Heart left ventricle (tissue), 16 donors: Measurements from ENCODE around the gene YPEL4. TPM values are rescaled to one million over a fixed set of nuclear protein-coding genes. Genes with fewer than 3 reads are reported as not detected.

Source experiments
- ATAC-seq, 4 donors: fragments of 200-7000 bp; cut with Tn5 transposase; one replicate each; pipeline ENCODE4 v1.9.1; 2020 to 2022; ENCODE audit warnings: moderate library complexity in 4 of 4, mild to moderate bottlenecking in 3 of 4, moderate number of reproducible peaks in 1 of 4
- DNase-seq, 5 donors: peaks; one replicate each; pipeline ENCODE4 v3.0.0-alpha.2; 2020
- H3K27ac ChIP-seq, 12 donors: fragments of 200-600 bp; sonication (generic) in 4 of 12; one replicate each; pipeline versions ENCODE4 v1.5.0 to v1.8.0; 2016 to 2022; ENCODE audit warnings: mild to moderate bottlenecking in 2 of 12
- H3K27me3 ChIP-seq, 9 donors: fragments of 200-600 bp; sonication (generic) in 2 of 9; one replicate each; pipeline versions ENCODE4 v1.5.1 to v1.8.0; 2016 to 2022; ENCODE audit warnings: mild to moderate bottlenecking in 3 of 9
- H3K36me3 ChIP-seq, 9 donors: fragments of 200-600 bp; sonication (generic) in 2 of 9; one replicate each; pipeline versions ENCODE4 v1.5.0 to v1.8.0; 2018 to 2022; ENCODE audit warnings: mild to moderate bottlenecking in 2 of 9
- H3K4me1 ChIP-seq, 12 donors: fragments of 200-600 bp; sonication (generic) in 4 of 12; one replicate each; pipeline versions ENCODE4 v1.5.0 to v1.8.0; 2016 to 2022; ENCODE audit warnings: mild to moderate bottlenecking in 3 of 12
- H3K4me3 ChIP-seq, 12 donors: fragments of 200-600 bp; sonication (generic) in 4 of 12; one replicate each; pipeline versions ENCODE4 v1.5.0 to v1.8.0; 2017 to 2022; ENCODE audit warnings: mild to moderate bottlenecking in 9 of 12, moderate library complexity in 4 of 12
- H3K9me3 ChIP-seq, 12 donors: fragments of 200-600 bp; sonication (generic) in 4 of 12; one replicate each; pipeline versions ENCODE4 v1.5.0 to v1.8.0; 2016 to 2022; ENCODE audit warnings: mild to moderate bottlenecking in 1 of 12
- CTCF ChIP-seq, 12 donors: fragments of 200-600 bp; sonication (generic) in 4 of 12; IDR thresholded peaks; one replicate each; pipeline versions ENCODE4 v1.5.0 to v1.8.0; 2018 to 2022; ENCODE audit warnings: antibody characterized with exemption in 12 of 12, mild to moderate bottlenecking in 5 of 12
- POLR2A ChIP-seq, 2 donors: fragments of 450-650 bp; IDR thresholded peaks; one replicate each; pipeline ENCODE4 v1.6.1; 2017; ENCODE audit warnings: antibody characterized with exemption in 2 of 2, mild to moderate bottlenecking in 2 of 2, moderate library complexity in 2 of 2
- WGBS, 4 donors: extraction: QIAGEN DNeasy Blood & Tissue Kit in 2 of 4; methylation state at CpG; one replicate each; pipeline versions ENCODE4 v1.1.5 to v1.1.7; 2013 to 2018; 5-methylcytosine and 5-hydroxymethylcytosine counted together
- intact Hi-C, 10 donors: fragments of 100-400 bp; cut with DNase I; formaldehyde crosslinking; loops; one replicate each; pipeline versions ENCODE4 v1.11.1 to v1.14.2; 2022
- polyA plus RNA-seq, 2 donors: library from polyadenylated mRNA; stranded (reverse); fragments of 200-250 nt; gene quantifications; one replicate each; pipeline ENCODE4 v1.2.3, GENCODE V29; 2013
- total RNA-seq, 9 donors: library from RNA; depleted of rRNA in 2 of 9; stranded (reverse); fragments of >200 nt in 2 of 9; fragmentation: NEBNext Ultra II Directional in 3 of 9; extraction: Animal tissue kit (Norgen Biotek cat#: 25700) in 3 of 9; gene quantifications; one replicate each; pipeline versions ENCODE4 v1.1.0 to v1.2.4, GENCODE V29; 2016 to 2023
- donor health status: ischemic (EF 13 %, LVEDD 7.1; RV severe dilation, severe dysfunction).
- donor health status: healthy with polysubstance abuse.
- donor health status: DM: no; HTN: yes; CAD: no.
- donor health status: DM: no; HTN: no; CAD: no.
- donor health status: ischemic (EF 25% LVEDD 6.9; RV normal size, moderate dysfunction).
- donor health status: ischemic (EF 25% LVEDD 5.7; RV mildly dilated, moderate dysfunction).
- donor health status: healthy.
- donor health status: DM: yes; HTN: yes; CAD: no.
- donor health status: ischemic (EF 35%, LVEDD 5.7; RV mildly dilated, moderate dysfunction).
- donor health status: nonischemic (EF 11% LVEDD 7.7; RV severe dilation, severe dysfunction).
- donor health status: DM: yes; HTN: yes; CAD: no.
- donor health status: PGD.
- donor health status: ischemic (EF 29% LVEDD 5.4; RV normal size, mild dysfunction).
- donor health status: nonischemic (EF 23%, LVEDD 6.1; RV moderate dilation, normal function).

YPEL4 gene
- total and polyA plus RNA-seq, 11 donors: 0.16 to 2.2 (median 0.67) TPM

- WGBS, 4 donors: 11 to 27% (median 18%) methylated on average over 13 to 18 of the region's 18 CpGs
- Histone ChIP-seq H3K4me1 (peaks cover 0 to 33% (median 22%) of the 10 kb centered on the region in 12 donors), H3K27me3 (peaks cover 0 to 6% (median 0%) of the 10 kb centered on the region in 9 donors), H3K36me3 (no peaks in the 10 kb centered on the region), H3K27ac (peak overlapping the region in 7 of 12 donors; percentile 17 to 87 (median 81)), H3K4me3 (peak overlapping the region; percentile 40 to 97 (median 86)), H3K9me3 (no peaks in the 10 kb centered on the region)
- TF ChIP-seq CTCF (IDR thresholded peaks at IDR 0.05) (no peak), POLR2A (IDR thresholded peaks at IDR 0.05) (no peak)
- DNase-seq: no peak
- intact Hi-C loops: loop anchor here in 3 of 10 donors (2.0 to 5.0 kb wide), 3 partner anchors 40 to 180 kb away; partner anchors contain the start of gene SERPING1 (in 1 of the 3)
- ATAC-seq: peak in 2 of 4 donors; percentile 11 to 16
Measured at GRCh38 chr11:57637626-57638004, 12.1 kb downstream of the YPEL4 start.

- no peak for TF ChIP-seq CTCF (IDR thresholded peaks at IDR 0.05)
- no peak for TF ChIP-seq POLR2A (IDR thresholded peaks at IDR 0.05)
- no peaks in the 10 kb centered on the region for H3K9me3 ChIP-seq
- no peak for DNase-seq
Measured at GRCh38 chr11:57635246-57635645, 14.5 kb downstream of the YPEL4 start.

GRCh38 chr11:57634311-57634710 lies 15.4 kb downstream of the YPEL4 start:
- Histone ChIP-seq H3K4me1 (peaks cover 0 to 14% (median 8%) of the 10 kb centered on the region in 12 donors), H3K27ac (no peak overlapping the region), H3K36me3 (no peaks in the 10 kb centered on the region), H3K4me3 (no peak overlapping the region), H3K27me3 (peaks cover 0 to 6% (median 0%) of the 10 kb centered on the region in 9 donors), H3K9me3 (no peaks in the 10 kb centered on the region)
- ATAC-seq (no peak), DNase-seq (no peak)
- TF ChIP-seq POLR2A (IDR thresholded peaks at IDR 0.05) (no peak), CTCF (IDR thresholded peaks at IDR 0.05) (no peak)
- intact Hi-C loops: loop anchor here in 1 of 10 donors (5.0 kb wide), 1 partner anchor 52 kb away; no protein-coding TSS in a partner anchor

More at GRCh38 chr11:57635246-57635645, 14.5 kb downstream of the YPEL4 start:
- intact Hi-C loops: loop anchor here in 2 of 10 donors (5.0 kb wide), 2 partner anchors 38 to 178 kb away; partner anchors contain the start of gene SERPING1 (in 1 of the 2)
- ATAC-seq: no peak
- H3K27me3 ChIP-seq: peaks cover 0 to 6% (median 0%) of the 10 kb centered on the region in 9 donors
- H3K4me1 ChIP-seq: peaks cover 0 to 24% (median 17%) of the 10 kb centered on the region in 12 donors
- H3K36me3 ChIP-seq: no peaks in the 10 kb centered on the region
- H3K4me3 ChIP-seq: no peak overlapping the region
- no peak overlapping the region for H3K27ac ChIP-seq
- 86 to 93% (median 90%) methylated on average over 8 of the region's 8 CpGs for WGBS, 4 donors

GRCh38 chr11:57633394-57634070 lies 16.2 kb downstream of the YPEL4 start:
- WGBS, 4 donors: 81 to 83% (median 82%) methylated on average over 6 of the region's 6 CpGs

More at GRCh38 chr11:57633394-57634070, 16.2 kb downstream of the YPEL4 start:
- Histone ChIP-seq H3K9me3 (no peaks in the 10 kb centered on the region), H3K4me3 (no peak overlapping the region), H3K27ac (no peak overlapping the region), H3K36me3 (no peaks in the 10 kb centered on the region), H3K4me1 (peaks cover 0 to 10% (median 6%) of the 10 kb centered on the region in 12 donors), H3K27me3 (peaks cover 0 to 6% (median 0%) of the 10 kb centered on the region in 9 donors)
- DNase-seq (no peak), ATAC-seq (no peak)
- TF ChIP-seq POLR2A (IDR thresholded peaks at IDR 0.05) (no peak), CTCF (IDR thresholded peaks at IDR 0.05) (no peak)
- intact Hi-C loops: loop anchor here in 1 of 10 donors (5.0 kb wide), 1 partner anchor 51 kb away; no protein-coding TSS in a partner anchor
